Raji (cell line): ENCODE measurements around the gene GPR149.

ENCODE experiments used
- POLR2A ChIP-seq: IDR thresholded peaks from 2 replicates; pipeline ENCODE4 v1.6.1; 2011; ENCODE audit warnings: low read depth, low read length, control low read depth; ENCODE audit not compliant: insufficient read depth

GPR149 gene

GRCh38 chr3:154430014-154430413 is at the start of gene GPR149:
TSS of gene GPR149 (minus strand) at chr3:154430190. CDS start at chr3:154429615, 575 bp downstream.
- no peak for TF ChIP-seq POLR2A

DNA sequence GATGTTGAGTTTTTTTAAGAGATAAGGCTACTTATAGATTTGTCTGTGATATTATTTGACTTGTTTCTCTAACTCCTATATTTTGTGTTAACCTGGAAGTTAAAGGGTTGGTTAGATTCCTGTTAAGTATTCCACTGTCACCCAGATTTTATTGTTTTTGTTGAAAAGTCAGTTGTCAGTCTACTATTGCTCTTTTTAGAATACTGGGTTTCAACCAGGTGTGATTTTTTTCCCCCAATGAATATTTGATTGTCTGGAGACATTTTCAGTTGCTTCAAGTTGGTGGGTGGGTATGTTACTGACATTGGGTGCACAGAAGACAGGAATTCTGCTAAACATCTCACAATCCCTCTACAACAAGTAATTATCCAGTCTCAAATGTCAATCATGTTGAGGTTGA is 43.8 kb upstream of the GPR149 start:
- no peak for TF ChIP-seq POLR2A

DNA sequence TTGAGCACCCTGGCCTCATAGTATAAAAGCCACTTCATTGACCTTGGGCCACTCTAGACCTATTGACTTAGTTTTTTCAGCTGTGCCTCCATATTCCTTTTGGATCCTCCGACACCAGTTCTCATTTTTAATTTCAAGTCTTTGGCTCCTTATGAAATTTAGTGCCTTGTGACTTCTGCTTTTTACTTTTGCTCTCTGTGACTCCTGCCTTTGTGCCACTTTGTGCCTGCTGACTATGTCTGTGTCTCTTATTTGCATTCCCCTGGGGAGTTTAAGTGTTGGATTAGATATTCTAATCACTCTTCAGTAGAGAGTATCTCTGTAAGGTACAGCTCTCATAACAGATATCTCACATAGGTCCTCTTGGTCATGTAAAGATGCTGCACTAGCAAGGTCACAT is 39.6 kb upstream of the GPR149 start:
- TF ChIP-seq POLR2A = no peak

- TF ChIP-seq POLR2A = no peak
Observed at GRCh38 chr3:154464440-154465190, 34.6 kb upstream of the GPR149 start.

GRCh38 chr3:154458560-154458959 is 28.6 kb upstream of the GPR149 start:
- TF ChIP-seq POLR2A = no peak

- TF ChIP-seq POLR2A = no peak
Observed at GRCh38 chr3:154431043-154431442, 1.1 kb upstream of the GPR149 start.

GRCh38 chr3:154428286-154429206 is 1.4 kb downstream of the GPR149 start:
- no peak for TF ChIP-seq POLR2A

DNA sequence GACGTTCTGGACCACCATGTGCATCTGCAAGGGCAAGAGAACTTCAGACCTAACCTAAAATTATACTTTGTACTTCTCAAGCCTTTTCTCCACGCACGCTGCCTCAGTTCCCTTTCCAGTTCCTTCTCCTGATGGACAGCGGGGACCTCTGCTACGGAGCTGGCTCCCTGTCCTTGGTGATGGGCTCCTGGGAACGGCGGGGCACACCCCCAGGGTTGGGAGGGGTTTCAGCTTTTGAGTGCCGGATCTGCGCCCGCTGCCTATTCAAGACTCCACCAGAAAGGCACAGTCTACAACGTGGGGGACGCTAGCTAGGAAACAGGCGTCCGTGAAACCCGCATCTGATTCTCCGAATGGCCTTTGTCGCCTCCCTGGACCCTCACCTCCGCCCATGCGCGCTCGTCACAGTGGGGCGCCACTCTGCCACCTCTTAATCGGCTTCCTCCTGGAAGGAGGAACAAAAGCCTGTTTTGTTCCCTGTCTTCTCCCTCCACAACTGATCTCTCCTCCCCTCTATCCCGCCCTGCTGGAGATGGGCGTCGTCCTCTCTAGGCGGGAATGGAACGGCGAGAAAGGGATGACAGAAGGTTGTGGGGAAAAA is 2.2 kb downstream of the GPR149 start:
- no peak for TF ChIP-seq POLR2A

- no peak for TF ChIP-seq POLR2A
Observed at GRCh38 chr3:154422694-154423093, 7.3 kb downstream of the GPR149 start.

DNA sequence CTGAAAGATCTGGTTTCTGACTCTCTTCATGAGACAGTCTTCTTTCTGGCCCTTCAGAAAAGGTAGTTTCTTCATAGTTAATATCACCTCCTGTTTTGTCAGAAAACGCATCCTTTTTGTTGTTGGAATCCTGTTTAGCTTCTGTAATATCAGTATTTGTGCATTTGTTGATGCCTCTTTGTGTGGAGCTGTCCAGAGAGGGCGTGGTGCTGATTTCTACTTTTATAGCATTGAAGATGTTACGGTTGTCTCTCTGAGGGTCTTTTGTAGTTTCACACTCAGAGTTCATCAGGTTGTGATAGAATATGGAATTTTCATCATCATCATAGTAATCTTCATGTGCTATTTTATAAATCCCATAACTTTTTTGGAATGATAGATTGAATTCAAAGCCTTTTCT is 8.9 kb downstream of the GPR149 start:
- TF ChIP-seq POLR2A = no peak

GRCh38 chr3:154398084-154398967 is 31.7 kb downstream of the GPR149 start:
- TF ChIP-seq POLR2A = no peak

- TF ChIP-seq POLR2A = no peak
Observed at GRCh38 chr3:154389861-154390260, 40.1 kb downstream of the GPR149 start.

- TF ChIP-seq POLR2A = no peak
Observed at GRCh38 chr3:154384479-154384878, 45.5 kb downstream of the GPR149 start.

DNA sequence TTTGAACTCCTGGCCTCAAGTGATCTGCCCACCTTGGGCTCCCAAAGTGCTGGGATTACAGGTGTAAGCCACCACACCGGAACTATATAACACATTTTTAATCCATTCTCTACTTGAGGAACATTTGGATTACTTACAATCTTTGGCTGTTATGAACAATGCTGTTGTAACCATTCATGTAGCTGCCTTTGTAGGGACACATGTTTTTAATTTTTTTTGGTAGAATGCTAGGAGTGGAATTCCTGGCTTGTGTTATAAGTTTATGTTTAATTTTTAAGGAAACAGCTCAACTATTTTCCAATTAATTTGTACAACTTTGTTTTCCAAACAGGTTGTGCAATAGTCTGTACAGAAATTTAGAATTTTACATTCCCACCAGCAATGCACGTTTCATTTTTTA is 51.7 kb downstream of the GPR149 start:
- TF ChIP-seq POLR2A = no peak

GRCh38 chr3:154367221-154367620 is 62.8 kb downstream of the GPR149 start:
- no peak for TF ChIP-seq POLR2A

- TF ChIP-seq POLR2A = no peak
Observed at GRCh38 chr3:154364849-154365248, 65.1 kb downstream of the GPR149 start.
